ENCODE measurements around the gene CECR2.

Gene CECR2

GRCh38 chr22:17479135-17479534, 109.9 kb downstream of the CECR2 start:
- TF ChIP-seq FOXP2 (optimal IDR thresholded peaks at IDR 0.05; ENCODE audit: control extremely low read depth, extremely low read length, insufficient read depth) (no peak), POLR2AphosphoS5 (IDR thresholded peaks at IDR 0.05; ENCODE audit: borderline replicate concordance, low read depth, low read length) (no peak), EZH2 (IDR thresholded peaks at IDR 0.05) (no peak)
- H3K36me3 ChIP-seq (ENCODE audit: insufficient read depth, low read length) = no peaks in the 10 kb centered on the region
- no peak overlapping the region for H3K4me3 ChIP-seq
- no peak for DNase-seq (ENCODE audit: low read depth, low spot score)
- H3K27ac ChIP-seq = no peak overlapping the region
- H3K9ac ChIP-seq (ENCODE audit: insufficient read length) = no peak overlapping the region
- H3K9me3 ChIP-seq (ENCODE audit: low read depth, low read length) = no peaks in the 10 kb centered on the region

GRCh38 chr22:17481424-17481823, 112.2 kb downstream of the CECR2 start:
- Histone ChIP-seq H3K27ac (no peak overlapping the region), H3K9ac (ENCODE audit: insufficient read length) (no peak overlapping the region), H3K9me3 (ENCODE audit: low read depth, low read length) (no peaks in the 10 kb centered on the region), H3K4me3 (no peak overlapping the region), H3K36me3 (ENCODE audit: insufficient read depth, low read length) (no peaks in the 10 kb centered on the region)
- DNase-seq (ENCODE audit: low read depth, low spot score) = no peak
- TF ChIP-seq FOXP2 (optimal IDR thresholded peaks at IDR 0.05; ENCODE audit: control extremely low read depth, extremely low read length, insufficient read depth) (no peak), POLR2AphosphoS5 (IDR thresholded peaks at IDR 0.05; ENCODE audit: borderline replicate concordance, low read depth, low read length) (no peak), EZH2 (IDR thresholded peaks at IDR 0.05) (no peak)

GRCh38 chr22:17483688-17484372, 114.6 kb downstream of the CECR2 start:
- Histone ChIP-seq H3K4me3 (no peak overlapping the region), H3K9me3 (ENCODE audit: low read depth, low read length) (no peaks in the 10 kb centered on the region), H3K36me3 (ENCODE audit: insufficient read depth, low read length) (no peaks in the 10 kb centered on the region), H3K9ac (ENCODE audit: insufficient read length) (no peak overlapping the region), H3K27ac (no peak overlapping the region)
- no peak for DNase-seq (ENCODE audit: low read depth, low spot score)
- TF ChIP-seq EZH2 (IDR thresholded peaks at IDR 0.05) = no peak
- TF ChIP-seq FOXP2 (optimal IDR thresholded peaks at IDR 0.05; ENCODE audit: control extremely low read depth, extremely low read length, insufficient read depth) = no peak
- TF ChIP-seq POLR2AphosphoS5 (IDR thresholded peaks at IDR 0.05; ENCODE audit: borderline replicate concordance, low read depth, low read length) = no peak

GRCh38 chr22:17484608-17485007, 115.3 kb downstream of the CECR2 start:
- no peak overlapping the region for H3K27ac ChIP-seq
- DNase-seq (ENCODE audit: low read depth, low spot score) = no peak
- H3K9ac ChIP-seq (ENCODE audit: insufficient read length) = no peak overlapping the region
- H3K36me3 ChIP-seq (ENCODE audit: insufficient read depth, low read length) = no peaks in the 10 kb centered on the region
- no peak overlapping the region for H3K4me3 ChIP-seq
- TF ChIP-seq FOXP2 (optimal IDR thresholded peaks at IDR 0.05; ENCODE audit: control extremely low read depth, extremely low read length, insufficient read depth) = no peak
- TF ChIP-seq POLR2AphosphoS5 (IDR thresholded peaks at IDR 0.05; ENCODE audit: borderline replicate concordance, low read depth, low read length) = no peak
- no peak for TF ChIP-seq EZH2 (IDR thresholded peaks at IDR 0.05)
- no peaks in the 10 kb centered on the region for H3K9me3 ChIP-seq (ENCODE audit: low read depth, low read length)

- no peak for DNase-seq (ENCODE audit: low read depth, low spot score)
- TF ChIP-seq FOXP2 (optimal IDR thresholded peaks at IDR 0.05; ENCODE audit: control extremely low read depth, extremely low read length, insufficient read depth) (no peak), POLR2AphosphoS5 (IDR thresholded peaks at IDR 0.05; ENCODE audit: borderline replicate concordance, low read depth, low read length) (no peak), EZH2 (IDR thresholded peaks at IDR 0.05) (no peak)
- Histone ChIP-seq H3K9me3 (ENCODE audit: low read depth, low read length) (no peaks in the 10 kb centered on the region), H3K4me3 (no peak overlapping the region), H3K9ac (ENCODE audit: insufficient read length) (no peak overlapping the region), H3K27ac (no peak overlapping the region), H3K36me3 (ENCODE audit: insufficient read depth, low read length) (no peaks in the 10 kb centered on the region)
Observed at GRCh38 chr22:17486313-17486712, 117.1 kb downstream of the CECR2 start.

GRCh38 chr22:17486719-17487118, 117.5 kb downstream of the CECR2 start:
- Histone ChIP-seq H3K9me3 (ENCODE audit: low read depth, low read length) (no peaks in the 10 kb centered on the region), H3K36me3 (ENCODE audit: insufficient read depth, low read length) (no peaks in the 10 kb centered on the region), H3K9ac (ENCODE audit: insufficient read length) (no peak overlapping the region), H3K27ac (no peak overlapping the region), H3K4me3 (no peak overlapping the region)
- no peak for DNase-seq (ENCODE audit: low read depth, low spot score)
- TF ChIP-seq EZH2 (IDR thresholded peaks at IDR 0.05) (no peak), FOXP2 (optimal IDR thresholded peaks at IDR 0.05; ENCODE audit: control extremely low read depth, extremely low read length, insufficient read depth) (no peak), POLR2AphosphoS5 (IDR thresholded peaks at IDR 0.05; ENCODE audit: borderline replicate concordance, low read depth, low read length) (no peak)

- Histone ChIP-seq H3K9me3 (ENCODE audit: low read depth, low read length) (no peaks in the 10 kb centered on the region), H3K9ac (ENCODE audit: insufficient read length) (no peak overlapping the region), H3K4me3 (no peak overlapping the region), H3K27ac (no peak overlapping the region), H3K36me3 (ENCODE audit: insufficient read depth, low read length) (no peaks in the 10 kb centered on the region)
- no peak for DNase-seq (ENCODE audit: low read depth, low spot score)
- no peak for TF ChIP-seq POLR2AphosphoS5 (IDR thresholded peaks at IDR 0.05; ENCODE audit: borderline replicate concordance, low read depth, low read length)
Observed at GRCh38 chr22:17489101-17489500, 119.8 kb downstream of the CECR2 start.

- TF ChIP-seq POLR2AphosphoS5 (IDR thresholded peaks at IDR 0.05; ENCODE audit: borderline replicate concordance, low read depth, low read length) (no peak), FOXP2 (optimal IDR thresholded peaks at IDR 0.05; ENCODE audit: control extremely low read depth, extremely low read length, insufficient read depth) (no peak), EZH2 (IDR thresholded peaks at IDR 0.05) (no peak)
- Histone ChIP-seq H3K27ac (no peak overlapping the region), H3K9me3 (ENCODE audit: low read depth, low read length) (no peaks in the 10 kb centered on the region), H3K36me3 (ENCODE audit: insufficient read depth, low read length) (no peaks in the 10 kb centered on the region), H3K9ac (ENCODE audit: insufficient read length) (no peak overlapping the region), H3K4me3 (no peak overlapping the region)
- no peak for DNase-seq (ENCODE audit: low read depth, low spot score)
Observed at GRCh38 chr22:17491090-17491640, 121.9 kb downstream of the CECR2 start.

- no peak overlapping the region for H3K9ac ChIP-seq (ENCODE audit: insufficient read length)
- no peak overlapping the region for H3K27ac ChIP-seq
- H3K9me3 ChIP-seq (ENCODE audit: low read depth, low read length) = no peaks in the 10 kb centered on the region
- no peak overlapping the region for H3K4me3 ChIP-seq
- TF ChIP-seq POLR2AphosphoS5 (IDR thresholded peaks at IDR 0.05; ENCODE audit: borderline replicate concordance, low read depth, low read length) (no peak), FOXP2 (optimal IDR thresholded peaks at IDR 0.05; ENCODE audit: control extremely low read depth, extremely low read length, insufficient read depth) (no peak), EZH2 (IDR thresholded peaks at IDR 0.05) (no peak)
- DNase-seq (ENCODE audit: low read depth, low spot score) = no peak
- H3K36me3 ChIP-seq (ENCODE audit: insufficient read depth, low read length) = no peaks in the 10 kb centered on the region
Observed at GRCh38 chr22:17492247-17492646, 123.0 kb downstream of the CECR2 start.

All from SK-N-MC (cell line).